ENCODE measurements around the gene PSMD2.

Gene PSMD2

GRCh38 chr3:184317201-184317600 is 18.2 kb downstream of the PSMD2 start:
- no peak for DNase-seq (ENCODE audit: low read depth)

- no peak for DNase-seq (ENCODE audit: low read depth)
Measured at GRCh38 chr3:184320104-184320445, 21.0 kb downstream of the PSMD2 start.

GRCh38 chr3:184321666-184322065 is 22.6 kb downstream of the PSMD2 start:
- DNase-seq (ENCODE audit: low read depth) = no peak

GRCh38 chr3:184322731-184323487 is 23.9 kb downstream of the PSMD2 start:
- DNase-seq (ENCODE audit: low read depth) = no peak

GRCh38 chr3:184323696-184324095 is 24.7 kb downstream of the PSMD2 start:
- DNase-seq (ENCODE audit: low read depth) = no peak

- no peak for DNase-seq (ENCODE audit: low read depth)
Measured at GRCh38 chr3:184325269-184325668, 26.2 kb downstream of the PSMD2 start.

- no peak for DNase-seq (ENCODE audit: low read depth)
Measured at GRCh38 chr3:184325715-184326369, 26.8 kb downstream of the PSMD2 start.

- DNase-seq (ENCODE audit: low read depth) = no peak
Measured at GRCh38 chr3:184327171-184327570, 28.1 kb downstream of the PSMD2 start.

GRCh38 chr3:184328516-184328915 is 29.5 kb downstream of the PSMD2 start:
- DNase-seq (ENCODE audit: low read depth) = no peak

GRCh38 chr3:184332370-184333090 is 33.5 kb downstream of the PSMD2 start:
- DNase-seq (ENCODE audit: low read depth) = no peak

GRCh38 chr3:184333190-184333589 is 34.1 kb downstream of the PSMD2 start:
- DNase-seq (ENCODE audit: low read depth) = no peak

GRCh38 chr3:184333700-184334099 is 34.7 kb downstream of the PSMD2 start:
- DNase-seq (ENCODE audit: low read depth) = no peak

- DNase-seq (ENCODE audit: low read depth) = no peak
Measured at GRCh38 chr3:184334470-184335158, 35.6 kb downstream of the PSMD2 start.

- no peak for DNase-seq (ENCODE audit: low read depth)
Measured at GRCh38 chr3:184335291-184335660, 36.2 kb downstream of the PSMD2 start.

- DNase-seq (ENCODE audit: low read depth) = peak; percentile 76
Measured at GRCh38 chr3:184335661-184336546, 36.9 kb downstream of the PSMD2 start.

GRCh38 chr3:184336547-184337398 is 37.7 kb downstream of the PSMD2 start:
- no peak for DNase-seq (ENCODE audit: low read depth)

GRCh38 chr3:184337399-184337714 is 38.3 kb downstream of the PSMD2 start, which contains the start of gene FAM131A:
FAM131A (plus strand) TSS chr3:184337600; CDS start chr3:184337631, 31 bp downstream.
- DNase-seq (ENCODE audit: low read depth) = no peak

GRCh38 chr3:184337981-184338380 is 38.9 kb downstream of the PSMD2 start:
- no peak for DNase-seq (ENCODE audit: low read depth)

- DNase-seq (ENCODE audit: low read depth) = no peak
Measured at GRCh38 chr3:184338511-184338945, 39.5 kb downstream of the PSMD2 start.

GRCh38 chr3:184339001-184339400 is 40.0 kb downstream of the PSMD2 start:
- no peak for DNase-seq (ENCODE audit: low read depth)

Measured in stimulated activated CD8-positive, alpha-beta memory T cell treated with anti-CD3 and anti-CD28 coated beads, Interleukin-7, amount 100 ng/mL, for 24 hours (primary cell).